SK-N-SH (cell line): ENCODE data around the gene SPSB1. TPM values are rescaled to one million over a fixed set of nuclear protein-coding genes. Genes with fewer than 3 reads are reported as not detected.

Experiments
- CTCF ChIA-PET: fragments of 300-600, 350-600 bp; formaldehyde crosslinking; extraction: SDS; loops from one replicate; lab custom pipeline; 2021; lab: Yijun Ruan, JAX
- POLR2A ChIA-PET: fragments of 350-600 bp; sonication (Branson Sonifier 250); formaldehyde crosslinking; extraction: SDS; loops from one replicate; lab custom pipeline; 2020; ENCODE audit warnings: antibody characterized with exemption, inconsistent platforms; lab: Yijun Ruan, JAX
- DNase-seq: peaks from one replicate; pipeline ENCODE4 v3.0.0; 2012
- H2AFZ ChIP-seq: fragments of 200-600 bp; sonication (generic); 2 replicates; pipeline ENCODE4 v1.8.1; 2016; ENCODE audit warnings: antibody characterized with exemption, mild to moderate bottlenecking, low read depth
- H3F3A ChIP-seq: fragments of 200-600 bp; sonication (generic); replicated peaks from 2 replicates; pipeline ENCODE3; 2016; ENCODE audit warnings: antibody characterized with exemption, mild to moderate bottlenecking; ENCODE audit not compliant: insufficient read depth
- H3K27ac ChIP-seq, 2 experiments: fragments of 200-500 bp in 1 of 2; fragments of 200-600 bp in 1 of 2; sonication (Bioruptor generic) in 1 of 2; sonication (generic), shearing (Covaris generic) in 1 of 2; 2 replicates each; pipeline versions ENCODE4 v1.5.1 to v1.6.1; 2014 to 2016; ENCODE audit warnings: low read depth in 2 of 2, inconsistent platforms in 1 of 2, low read length in 1 of 2, mild to moderate bottlenecking in 1 of 2, mixed read lengths in 1 of 2
- H3K27me3 ChIP-seq: fragments of 200-600 bp; sonication (generic), shearing (Covaris generic); 2 replicates; pipeline ENCODE4 v1.6.1; 2016; ENCODE audit warnings: mixed run types; ENCODE audit not compliant: insufficient read depth
- H3K36me3 ChIP-seq, 2 experiments: fragments of 200-500 bp in 1 of 2; fragments of 200-600 bp in 1 of 2; sonication (Bioruptor generic) in 1 of 2; sonication (generic) in 1 of 2; replicated peaks in 1 of 2; 2 replicates each; pipeline versions ENCODE3 to v1.5.1; 2014 to 2016; ENCODE audit warnings: low read length in 1 of 2, mild to moderate bottlenecking in 1 of 2; ENCODE audit not compliant: insufficient read depth in 2 of 2, control insufficient read depth in 1 of 2
- H3K4me1 ChIP-seq, 2 experiments: fragments of 200-500 bp in 1 of 2; fragments of 200-600 bp in 1 of 2; sonication (Bioruptor generic) in 1 of 2; sonication (generic), shearing (Covaris generic) in 1 of 2; 2 replicates each; pipeline versions ENCODE4 v1.5.1 to v1.6.1; 2014 to 2016; ENCODE audit warnings: low read depth in 1 of 2, low read length in 1 of 2, mixed run types in 1 of 2; ENCODE audit not compliant: insufficient read depth in 2 of 2, control insufficient read depth in 1 of 2
- H3K4me2 ChIP-seq: fragments of 200-600 bp; sonication (generic), shearing (Covaris generic); 2 replicates; pipeline ENCODE4 v1.6.1; 2017; ENCODE audit warnings: mixed run types
- H3K4me3 ChIP-seq, 2 experiments: fragments of 200-500 bp in 1 of 2; fragments of 200-600 bp in 1 of 2; sonication (Bioruptor generic) in 1 of 2; sonication (generic), shearing (Covaris generic) in 1 of 2; 2 replicates each; pipeline versions ENCODE4 v1.5.1 to v1.8.1; 2014 to 2016; ENCODE audit warnings: low read depth in 2 of 2, inconsistent platforms in 1 of 2, low read length in 1 of 2, mild to moderate bottlenecking in 1 of 2, mixed read lengths in 1 of 2, moderate library complexity in 1 of 2
- H3K79me2 ChIP-seq: fragments of 200-600 bp; sonication (generic); 2 replicates; pipeline ENCODE4 v1.8.1; 2017; ENCODE audit warnings: mild to moderate bottlenecking; ENCODE audit not compliant: insufficient read depth
- H3K9ac ChIP-seq: fragments of 200-600 bp; sonication (generic); 2 replicates; pipeline ENCODE4 v1.6.1; 2017; ENCODE audit warnings: mixed run types
- H3K9me2 ChIP-seq: fragments of 200-600 bp; sonication (generic); 2 replicates; pipeline ENCODE4 v1.6.1; 2017; ENCODE audit warnings: mixed run types
- H3K9me3 ChIP-seq: fragments of 200-600 bp; sonication (generic); 2 replicates; pipeline ENCODE4 v1.6.1; 2017; ENCODE audit warnings: mixed run types, mild to moderate bottlenecking, moderate library complexity
- H4K20me1 ChIP-seq: fragments of 200-600 bp; sonication (generic); 2 replicates; pipeline ENCODE4 v1.6.1; 2017; ENCODE audit warnings: mild to moderate bottlenecking, mixed run types; ENCODE audit not compliant: insufficient read depth
- CTCF ChIP-seq: fragments of 200-600 bp; sonication (generic); IDR thresholded peaks from 2 replicates; pipeline ENCODE4 v1.6.1; 2017; ENCODE audit warnings: antibody characterized with exemption, mild to moderate bottlenecking, moderate library complexity
- ELF1 ChIP-seq: IDR thresholded peaks from 2 replicates; pipeline ENCODE4 v1.4.0; 2012
- EP300 ChIP-seq, 2 experiments: IDR thresholded peaks; 2 replicates each; pipeline versions ENCODE4 v1.4.0 to v1.6.1; 2012; ENCODE audit warnings: borderline replicate concordance in 1 of 2, low read depth in 1 of 2, low read length in 1 of 2
- EZH2phosphoT487 ChIP-seq: fragments of 200-600 bp; sonication (generic); IDR thresholded peaks from 2 replicates; pipeline ENCODE4 v1.6.1; 2017; ENCODE audit warnings: low read depth, mixed run types, mild to moderate bottlenecking, antibody characterized with exemption, moderate library complexity, borderline replicate concordance
- FOXJ3 ChIP-seq: sonication (generic); formaldehyde crosslinking; IDR thresholded peaks from 2 replicates; pipeline ENCODE4 v1.5.1; 2020; ENCODE audit warnings: mild to moderate bottlenecking, missing genetic modification reagents
- GABPA ChIP-seq: IDR thresholded peaks from 2 replicates; pipeline ENCODE4 v1.4.0; 2012; ENCODE audit warnings: low read depth, mild to moderate bottlenecking
- MEF2A ChIP-seq: IDR thresholded peaks from 2 replicates; pipeline ENCODE4 v1.4.0; 2012; ENCODE audit warnings: low read depth, borderline replicate concordance
- MXI1 ChIP-seq: IDR thresholded peaks from 2 replicates; pipeline ENCODE4 v1.6.1; 2012; ENCODE audit warnings: mild to moderate bottlenecking, low read depth, low read length, improper control_type of control experiment
- POLR2AphosphoS5 ChIP-seq: IDR thresholded peaks from 2 replicates; pipeline ENCODE4 v1.6.1; 2012; ENCODE audit warnings: low read depth, low read length
- RAD21 ChIP-seq: IDR thresholded peaks from 2 replicates; pipeline ENCODE4 v1.6.1; 2012; ENCODE audit warnings: mild to moderate bottlenecking, low read length
- RFX5 ChIP-seq: IDR thresholded peaks from 2 replicates; pipeline ENCODE4 v1.6.1; 2012; ENCODE audit warnings: mild to moderate bottlenecking, improper control_type of control experiment, low read length
- RXRA ChIP-seq: IDR thresholded peaks from 2 replicates; pipeline ENCODE4 v1.4.0; 2012; ENCODE audit warnings: low read depth, mild to moderate bottlenecking, borderline replicate concordance
- SIN3A ChIP-seq: IDR thresholded peaks from 2 replicates; pipeline ENCODE4 v1.6.1; 2012; ENCODE audit warnings: low read depth, mild to moderate bottlenecking, low read length, moderate library complexity, borderline replicate concordance
- TEAD4 ChIP-seq: IDR thresholded peaks from 2 replicates; pipeline ENCODE4 v1.4.0; 2012; ENCODE audit warnings: mild to moderate bottlenecking, borderline replicate concordance; ENCODE audit not compliant: insufficient read depth
- USF1 ChIP-seq: IDR thresholded peaks from 2 replicates; pipeline ENCODE4 v1.4.0; 2012; ENCODE audit warnings: low read depth, borderline replicate concordance
- USF2 ChIP-seq: fragments of 150-350 bp; IDR thresholded peaks from 2 replicates; pipeline ENCODE4 v1.6.1; 2017; ENCODE audit warnings: antibody characterized with exemption, low read length, low read depth, borderline replicate concordance
- WGBS: methylation state at CpG from one replicate; pipeline ENCODE4 v1.1.6; 2017; ENCODE audit warnings: low lambda C conversion rate; 5-methylcytosine and 5-hydroxymethylcytosine counted together
- polyA plus RNA-seq, 3 experiments: library from polyadenylated mRNA; depleted of rRNA; stranded (reverse); fragments of >200 nt; gene quantifications; 2 replicates each; pipeline ENCODE4 v1.2.3, GENCODE V29; 2012

SPSB1 gene
- polyA plus RNA-seq, 1 of the 3 experiments (the other 2 are of a cell fraction): 9.2 TPM

GRCh38 chr1:9321480-9321849 is 28.8 kb downstream of the SPSB1 start:
- H3K9me3 ChIP-seq: no peaks in the 10 kb centered on the region
- H3K36me3 ChIP-seq: no peaks in the 10 kb centered on the region
- peaks cover 0 to 8% of the 10 kb centered on the region in 2 experiments; a peak in 1 of 4 replicates for H3K4me1 ChIP-seq
- peaks cover 6% of the 10 kb centered on the region; the same call in 1 of the 2 replicates for H3K79me2 ChIP-seq
- H4K20me1 ChIP-seq: peaks cover 22% of the 10 kb centered on the region
- no peak overlapping the region for H3K9ac ChIP-seq
- no peaks in the 10 kb centered on the region for H3K9me2 ChIP-seq
- no peaks in the 10 kb centered on the region for H3K27me3 ChIP-seq
- H3K4me3 ChIP-seq: no peak overlapping the region
- no peaks in the 10 kb centered on the region for H3F3A ChIP-seq
- WGBS: 64% methylated on average over 11 of the region's 11 CpGs
- TF ChIP-seq FOXJ3 (CRISPR knock-in tag) (no peak), MEF2A (no peak), MXI1 (no peak), USF1 (no peak), SIN3A (no peak), USF2 (no peak)
- ChIA-PET POLR2A (no interaction called here), CTCF (no interaction called here)
- no peak overlapping the region for H2AFZ ChIP-seq
- no peak overlapping the region for H3K27ac ChIP-seq
- H3K4me2 ChIP-seq: no peak overlapping the region
- DNase-seq: no peak

GRCh38 chr1:9321986-9322660 is 29.4 kb downstream of the SPSB1 start:
- no peak overlapping the region for H2AFZ ChIP-seq
- TF ChIP-seq POLR2AphosphoS5: no peak
- no peak for TF ChIP-seq CTCF
- no peak for TF ChIP-seq MEF2A
- TF ChIP-seq SIN3A: no peak
- no peak for TF ChIP-seq RAD21
- TF ChIP-seq GABPA: no peak
- TF ChIP-seq RXRA: no peak
- no peak for TF ChIP-seq EP300 (IDR thresholded peaks at IDR 0.05; ENCODE audit: borderline replicate concordance in 1 of 2, low read depth in 1 of 2, low read length in 1 of 2)
- no peak for TF ChIP-seq TEAD4
- no peak for TF ChIP-seq ELF1
- TF ChIP-seq RFX5: no peak
- TF ChIP-seq EZH2phosphoT487: no peak
- no peaks in the 10 kb centered on the region for H3K36me3 ChIP-seq
- CTCF ChIA-PET: interaction anchor here (0.8 kb wide), 1 partner anchor 134 kb away, joined by 3 read pairs; no protein-coding TSS in a partner anchor
- no peaks in the 10 kb centered on the region for H3K9me3 ChIP-seq
- no peaks in the 10 kb centered on the region; the same call in 1 of the 2 replicates for H3K79me2 ChIP-seq
- no peaks in the 10 kb centered on the region for H3K27me3 ChIP-seq
- no peaks in the 10 kb centered on the region for H3F3A ChIP-seq
- H3K4me1 ChIP-seq: peaks cover 0 to 8% of the 10 kb centered on the region in 2 experiments; a peak in 1 of 4 replicates
- POLR2A ChIA-PET: no interaction called here
- peaks cover 16% of the 10 kb centered on the region for H4K20me1 ChIP-seq
- no peak overlapping the region for H3K4me2 ChIP-seq
- H3K27ac ChIP-seq: no peak overlapping the region
- no peaks in the 10 kb centered on the region for H3K9me2 ChIP-seq
- no peak overlapping the region for H3K9ac ChIP-seq
- 95% methylated on average over 15 of the region's 17 CpGs for WGBS
- no peak overlapping the region for H3K4me3 ChIP-seq
- DNase-seq: no peak
